ENCODE measurements around the gene SLIT3.

SLIT3 gene

DNA sequence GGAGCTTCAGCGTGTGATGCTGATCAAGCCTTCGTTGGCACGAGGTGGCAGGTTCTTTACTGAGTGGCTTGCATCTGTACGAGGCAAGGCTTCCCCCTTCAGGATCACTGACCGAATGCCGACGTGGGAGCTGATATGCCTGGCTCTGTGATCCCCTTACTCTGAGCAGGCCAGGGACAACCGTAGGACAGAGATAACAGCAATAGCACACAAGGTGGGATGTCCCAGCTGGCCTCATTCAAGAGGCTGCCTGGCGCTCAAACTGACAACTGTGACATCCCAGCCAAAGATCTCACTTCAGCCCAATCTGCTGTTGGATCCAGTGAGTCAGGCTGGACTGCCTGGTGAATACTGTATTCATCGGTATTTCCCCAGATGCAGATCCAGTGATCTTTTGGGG lies 522.4 kb downstream of the SLIT3 start:
- no peak for TF ChIP-seq CTCF (conservative IDR thresholded peaks at IDR 0.05)
- H3K27ac ChIP-seq = no peak overlapping the region

DNA sequence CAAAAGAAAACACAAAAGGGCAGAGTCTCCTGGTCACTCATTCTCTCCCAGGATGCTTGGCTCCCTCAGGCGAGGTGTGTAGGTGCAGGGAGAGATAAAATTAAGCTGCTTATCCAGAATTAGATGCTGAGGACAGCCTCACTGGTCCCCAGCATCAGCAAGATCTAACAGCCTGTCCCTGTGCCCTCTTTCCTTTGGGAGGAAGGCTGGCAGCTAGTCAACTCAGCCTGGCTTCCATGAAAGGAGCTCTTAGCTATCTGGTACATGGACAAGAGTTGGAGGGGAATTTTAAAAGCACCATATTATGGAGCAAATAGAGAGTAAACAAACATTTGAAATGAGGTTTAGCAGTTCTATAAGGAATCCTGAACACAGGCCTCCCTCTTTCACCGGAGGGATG lies 523.3 kb downstream of the SLIT3 start:
- no peak overlapping the region for H3K27ac ChIP-seq
- TF ChIP-seq CTCF (conservative IDR thresholded peaks at IDR 0.05) = no peak

- H3K27ac ChIP-seq = no peak overlapping the region
- TF ChIP-seq CTCF (conservative IDR thresholded peaks at IDR 0.05) = no peak
Measured at GRCh38 chr5:168776070-168776469, 524.9 kb downstream of the SLIT3 start.

DNA sequence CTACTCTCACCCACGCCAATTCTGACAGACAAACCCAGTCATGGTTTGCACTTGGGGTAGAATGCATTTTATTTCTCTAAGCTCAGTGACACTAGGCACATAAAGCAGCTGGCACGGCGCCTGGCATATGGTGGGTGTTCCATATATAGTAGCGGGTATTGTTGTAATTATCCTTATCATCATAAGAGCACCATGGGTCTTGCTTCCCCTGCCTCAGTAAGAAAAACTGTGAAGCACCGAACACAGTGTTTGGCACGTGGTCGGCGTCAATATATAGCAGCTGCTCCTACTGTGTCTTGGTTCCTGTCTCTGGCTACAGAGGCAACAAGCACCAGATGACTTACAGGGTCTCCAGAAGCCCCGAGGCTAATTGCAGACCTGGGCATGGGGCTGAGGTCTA lies 527.7 kb downstream of the SLIT3 start:
- TF ChIP-seq CTCF (conservative IDR thresholded peaks at IDR 0.05) = no peak
- no peak overlapping the region for H3K27ac ChIP-seq

GRCh38 chr5:168772316-168772961 lies 528.5 kb downstream of the SLIT3 start:
- no peak overlapping the region for H3K27ac ChIP-seq
- TF ChIP-seq CTCF (conservative IDR thresholded peaks at IDR 0.05) = no peak

DNA sequence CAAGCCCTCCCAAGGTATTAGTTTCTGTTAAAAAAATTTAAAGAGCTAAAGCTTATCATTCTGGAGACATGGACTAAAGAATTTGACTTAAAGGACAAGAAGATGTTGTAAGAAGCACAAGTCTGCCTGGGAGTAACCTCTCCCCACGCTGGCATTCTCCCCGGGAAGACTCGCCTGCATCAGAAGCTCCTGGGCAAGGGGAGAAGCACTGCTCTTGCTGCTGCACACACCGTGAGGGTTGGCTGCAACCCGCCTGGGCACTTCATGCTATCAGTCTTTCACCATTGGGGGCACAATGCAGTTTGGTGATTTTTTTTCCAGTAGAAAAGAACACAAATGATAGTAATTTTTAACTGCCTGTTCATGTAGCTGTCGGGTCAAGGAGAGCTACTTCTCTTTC lies 529.3 kb downstream of the SLIT3 start:
- no peak overlapping the region for H3K27ac ChIP-seq
- TF ChIP-seq CTCF (conservative IDR thresholded peaks at IDR 0.05) = no peak

DNA sequence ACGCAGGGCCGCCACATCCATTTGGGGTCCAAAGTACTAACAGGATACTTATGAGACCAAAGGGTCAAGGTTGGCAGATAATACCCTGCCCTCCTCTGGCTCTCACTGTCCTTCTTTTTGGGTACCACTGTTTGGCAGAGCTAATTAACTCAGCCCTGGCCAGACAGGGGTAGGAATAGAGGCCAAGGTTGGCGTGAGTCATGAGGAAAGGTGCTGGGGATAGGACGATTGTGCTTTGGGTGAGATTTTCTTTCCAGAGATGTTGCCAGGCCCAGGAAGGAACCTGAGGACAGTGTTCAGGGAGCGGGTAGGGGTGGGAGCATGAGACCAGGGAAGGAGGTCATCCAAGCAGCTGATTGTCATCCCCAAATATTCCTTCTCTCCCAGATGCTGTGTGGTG lies 529.9 kb downstream of the SLIT3 start:
- no peak overlapping the region for H3K27ac ChIP-seq
- TF ChIP-seq CTCF (conservative IDR thresholded peaks at IDR 0.05) = no peak

All from VCaP (cell line).